ENCODE measurements around the gene SHROOM1.

SHROOM1 gene

GRCh38 chr5:132825033-132825833 is 5.2 kb downstream of the SHROOM1 start:
- FAIRE-seq = no peak
- no peak for TF ChIP-seq POLR2A (IDR thresholded peaks at IDR 0.05; ENCODE audit: low read depth, low read length)
- DNase-seq (ENCODE audit: insufficient read length, low spot score) = no peak

DNA sequence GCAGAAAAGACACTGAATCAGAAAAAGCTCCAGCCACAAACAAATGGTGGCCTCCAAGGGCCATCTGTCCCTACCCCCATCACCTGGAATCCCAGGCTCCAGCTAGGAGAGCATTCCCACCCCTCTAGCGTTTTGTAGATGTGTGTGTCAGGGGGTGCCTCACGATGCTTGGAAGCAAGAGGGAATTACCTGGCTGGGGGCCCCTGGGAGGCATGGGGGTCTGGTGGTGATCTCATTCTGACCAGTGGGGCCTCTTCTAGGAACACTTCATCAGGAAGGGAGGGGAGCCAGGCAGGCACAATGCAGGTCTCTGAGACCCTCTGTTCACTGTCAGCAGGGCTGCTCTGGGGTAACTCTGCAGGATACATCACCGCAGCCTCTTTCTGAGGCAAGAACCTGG is 6.0 kb downstream of the SHROOM1 start:
- FAIRE-seq (no peak), DNase-seq (ENCODE audit: insufficient read length, low spot score) (no peak)
- no peak for TF ChIP-seq POLR2A (IDR thresholded peaks at IDR 0.05; ENCODE audit: low read depth, low read length)

DNA sequence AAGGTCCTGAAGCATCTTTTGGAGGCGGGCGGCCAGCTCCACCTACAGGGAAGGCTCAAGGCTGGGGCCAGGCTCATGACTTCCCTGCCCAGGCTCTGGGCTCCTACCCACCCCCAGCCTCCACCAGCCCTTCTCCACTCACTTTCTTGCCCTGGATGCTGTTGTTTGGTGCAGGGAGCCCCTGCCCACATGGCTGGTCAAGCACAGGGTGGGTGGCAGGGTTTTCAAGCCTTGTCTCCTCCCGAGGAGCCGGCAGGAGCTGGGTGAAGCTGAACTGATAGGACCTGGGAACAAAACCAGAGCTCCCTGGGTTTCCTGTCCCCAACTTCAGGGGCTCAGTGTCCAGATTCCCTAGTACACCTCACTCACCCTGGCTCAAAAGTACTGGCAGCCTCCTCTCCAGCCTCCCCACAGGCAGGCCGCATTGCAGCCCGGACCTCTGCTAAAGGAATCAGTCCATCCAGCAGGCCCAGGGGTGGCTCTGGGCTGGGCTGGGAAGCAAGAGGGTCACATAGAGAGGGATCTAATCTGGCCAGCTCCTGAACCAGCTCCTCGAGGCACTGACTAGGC is 6.9 kb downstream of the SHROOM1 start:
- no peak for FAIRE-seq
- DNase-seq (ENCODE audit: insufficient read length, low spot score) = no peak
- no peak for TF ChIP-seq POLR2A (IDR thresholded peaks at IDR 0.05; ENCODE audit: low read depth, low read length)

DNA sequence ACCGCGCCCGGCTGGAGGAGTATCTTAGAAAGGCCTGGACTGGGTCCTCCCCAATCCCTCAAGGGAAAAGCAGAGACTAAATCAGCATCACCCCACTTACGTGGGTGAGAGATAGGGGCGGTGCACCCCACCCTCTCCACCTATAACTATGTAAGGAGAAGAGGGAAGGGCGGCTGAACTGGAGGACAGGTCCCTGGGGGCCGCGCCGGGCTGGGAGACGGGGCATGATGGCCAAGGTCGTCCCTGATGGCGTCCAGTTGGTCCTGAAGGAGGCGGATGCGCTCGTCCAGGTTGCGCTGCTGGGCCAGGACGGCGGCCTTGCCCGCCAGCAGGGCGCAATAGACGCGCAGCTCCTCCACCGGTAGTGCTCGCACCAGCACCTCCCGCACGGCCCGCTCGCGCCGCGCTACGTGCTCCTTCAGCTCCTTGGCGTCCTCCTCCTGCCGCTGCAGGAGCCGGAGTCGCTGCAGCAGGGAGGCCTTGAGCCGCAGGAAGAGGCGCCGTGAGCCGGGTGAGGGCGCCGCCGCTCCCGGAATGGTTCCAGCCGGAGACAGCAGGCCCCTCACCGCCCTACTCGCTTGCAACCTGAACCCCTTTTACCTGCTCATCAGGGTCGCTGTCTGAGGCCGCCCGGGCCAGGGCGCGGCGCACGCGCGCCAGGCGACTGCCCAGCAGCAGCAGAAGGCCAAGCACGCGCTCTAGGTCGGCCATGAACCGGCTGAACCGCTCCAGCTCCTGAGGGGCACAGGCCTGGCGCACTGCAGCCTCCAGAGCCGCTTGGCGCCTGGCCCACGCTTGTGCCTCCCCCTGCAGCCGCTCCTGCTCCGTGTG is 7.6 kb downstream of the SHROOM1 start:
- no peak for TF ChIP-seq POLR2A (IDR thresholded peaks at IDR 0.05; ENCODE audit: low read depth, low read length)
- DNase-seq (ENCODE audit: insufficient read length, low spot score) (no peak), FAIRE-seq (no peak)

GRCh38 chr5:132821791-132822190 is 8.7 kb downstream of the SHROOM1 start:
- DNase-seq (ENCODE audit: insufficient read length, low spot score) (no peak), FAIRE-seq (no peak)
- TF ChIP-seq POLR2A (IDR thresholded peaks at IDR 0.05; ENCODE audit: low read depth, low read length) = no peak

DNA sequence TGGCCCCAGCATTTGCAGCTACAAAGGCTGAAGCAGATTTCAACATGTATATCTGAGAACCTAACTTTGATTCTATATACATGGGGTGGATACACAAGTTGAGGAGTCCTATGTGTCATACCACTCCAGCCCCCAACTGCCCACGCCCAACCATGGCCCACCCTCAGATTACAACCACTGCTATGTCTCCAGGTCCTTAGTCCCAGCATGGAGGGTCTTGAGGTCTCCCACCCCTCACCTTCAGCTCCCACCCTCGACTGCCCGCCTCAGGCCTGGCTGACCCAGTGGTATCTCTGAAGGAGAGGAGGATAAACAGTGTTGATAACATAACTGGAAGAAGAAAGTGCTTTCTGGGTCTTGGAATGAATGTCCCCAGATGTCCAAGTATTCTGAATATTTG is 9.1 kb downstream of the SHROOM1 start:
- no peak for TF ChIP-seq POLR2A (IDR thresholded peaks at IDR 0.05; ENCODE audit: low read depth, low read length)
- DNase-seq (ENCODE audit: insufficient read length, low spot score) (no peak), FAIRE-seq (no peak)

DNA sequence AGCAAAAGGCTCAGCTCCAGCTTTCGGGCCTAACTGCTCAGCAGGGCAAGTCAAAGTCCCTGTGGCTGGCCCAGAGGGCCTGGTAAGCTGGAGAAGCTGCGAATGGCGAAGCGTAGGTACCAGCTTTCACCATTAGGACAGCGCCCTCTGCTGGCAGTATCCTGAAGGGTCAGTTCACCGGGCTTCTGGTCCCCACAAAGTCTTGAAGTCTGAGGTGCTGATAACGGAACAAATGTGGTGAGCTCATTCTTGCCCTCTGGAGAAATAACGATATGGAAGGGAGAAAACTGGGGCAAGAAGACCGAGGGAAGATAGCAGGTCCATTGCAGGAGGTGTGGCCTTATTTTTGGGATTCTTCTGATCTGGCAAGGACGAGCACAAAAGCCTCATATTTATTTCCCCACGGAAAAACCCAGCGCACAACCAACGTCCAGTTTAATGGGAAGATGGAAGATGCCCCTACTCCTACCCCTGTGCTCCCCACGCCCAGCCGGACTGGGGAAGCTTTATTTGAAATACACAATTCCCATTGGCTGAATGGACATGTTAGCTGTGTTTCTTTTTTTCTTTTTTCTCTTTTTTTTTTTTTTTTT is 10.2 kb downstream of the SHROOM1 start:
- DNase-seq (ENCODE audit: insufficient read length, low spot score) (peak; percentile 98), FAIRE-seq (peak; percentile 41)
- no peak for TF ChIP-seq POLR2A (IDR thresholded peaks at IDR 0.05; ENCODE audit: low read depth, low read length)

DNA sequence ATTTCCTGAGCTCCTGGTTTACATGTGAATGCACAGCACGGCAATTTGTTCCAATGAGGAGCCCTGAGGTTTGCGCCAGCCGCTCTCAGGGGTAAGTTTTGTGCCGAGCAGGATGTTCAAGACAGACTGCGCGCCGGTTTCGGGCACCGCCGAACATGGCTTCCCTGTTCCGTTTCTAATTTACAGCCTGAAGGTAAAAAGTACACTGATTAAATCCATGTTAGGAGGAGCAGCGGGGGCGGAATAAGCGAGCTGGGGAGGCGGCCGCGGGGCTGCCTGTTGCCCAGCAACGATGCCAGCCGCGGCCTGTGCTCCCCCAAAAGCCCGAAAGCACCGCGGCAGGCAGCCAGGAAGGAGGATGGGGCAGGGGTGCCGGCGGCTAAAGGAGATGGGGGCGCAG is 11.0 kb downstream of the SHROOM1 start:
- FAIRE-seq (no peak), DNase-seq (ENCODE audit: insufficient read length, low spot score) (no peak)
- TF ChIP-seq POLR2A (IDR thresholded peaks at IDR 0.05; ENCODE audit: low read depth, low read length) = no peak

- no peak for FAIRE-seq
- no peak for TF ChIP-seq POLR2A (IDR thresholded peaks at IDR 0.05; ENCODE audit: low read depth, low read length)
Measured at GRCh38 chr5:132817011-132817410, 13.4 kb downstream of the SHROOM1 start.

DNA sequence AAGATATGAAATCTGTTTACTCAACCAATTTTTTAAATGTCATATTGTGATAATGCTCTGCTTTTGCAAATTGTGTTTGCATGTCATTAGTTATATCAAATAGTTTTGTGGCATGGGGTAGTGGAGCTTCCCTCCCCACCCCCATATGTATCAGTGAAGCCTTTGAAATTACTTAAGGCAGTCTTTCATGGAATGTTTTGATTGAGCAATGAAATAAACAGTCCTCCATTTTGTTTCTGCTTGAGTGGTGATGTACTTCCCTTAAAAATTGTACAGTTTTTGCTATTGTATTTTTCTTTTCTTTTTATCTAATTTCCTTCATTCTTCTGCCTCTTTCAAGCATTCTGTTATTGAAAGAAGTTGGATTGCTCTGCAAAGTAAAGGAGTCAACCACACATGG is 13.9 kb downstream of the SHROOM1 start:
- DNase-seq (ENCODE audit: insufficient read length, low spot score) (no peak), FAIRE-seq (no peak)
- TF ChIP-seq POLR2A (IDR thresholded peaks at IDR 0.05; ENCODE audit: low read depth, low read length) = no peak

More at GRCh38 chr5:132817011-132817410, 13.4 kb downstream of the SHROOM1 start:
- no peak for DNase-seq (ENCODE audit: insufficient read length, low spot score)

- DNase-seq (ENCODE audit: insufficient read length, low spot score) = no peak
- TF ChIP-seq POLR2A (IDR thresholded peaks at IDR 0.05; ENCODE audit: low read depth, low read length) = no peak
- no peak for FAIRE-seq
Measured at GRCh38 chr5:132816083-132816482, 14.4 kb downstream of the SHROOM1 start.

DNA sequence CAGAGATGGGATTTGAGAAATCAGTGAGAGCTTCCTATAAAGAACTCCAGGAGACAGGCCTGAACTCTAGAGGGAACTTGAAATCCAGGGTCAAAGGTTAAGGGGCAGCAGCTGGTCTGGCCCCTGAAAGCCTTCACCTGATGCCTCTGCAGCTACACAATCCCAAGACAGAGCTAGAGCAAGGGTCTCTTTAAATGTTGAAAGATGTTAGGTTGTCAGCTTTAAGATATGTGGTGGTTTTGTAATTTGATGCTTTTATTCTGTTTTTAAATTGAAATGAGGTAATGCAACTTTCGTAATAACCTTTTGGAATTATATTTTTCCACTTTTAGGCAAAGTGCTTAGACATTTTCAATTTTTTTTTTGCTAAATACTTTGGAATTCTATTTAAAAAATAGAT is 15.0 kb downstream of the SHROOM1 start:
- no peak for FAIRE-seq

GRCh38 chr5:132814503-132815294 is 15.7 kb downstream of the SHROOM1 start:
- FAIRE-seq (no peak), DNase-seq (ENCODE audit: insufficient read length, low spot score) (no peak)
- TF ChIP-seq POLR2A (IDR thresholded peaks at IDR 0.05; ENCODE audit: low read depth, low read length) = no peak

More for the DNA sequence above, 15.0 kb downstream of the SHROOM1 start:
- TF ChIP-seq POLR2A (IDR thresholded peaks at IDR 0.05; ENCODE audit: low read depth, low read length) = no peak
- DNase-seq (ENCODE audit: insufficient read length, low spot score) = no peak
